ENCODE measurements around the gene TAF4.

GRCh38 chr20:62031462-62032092 lies 34.1 kb downstream of the TAF4 start:
- TF ChIP-seq EP300 (IDR thresholded peaks at IDR 0.05) (no peak), CTCF (IDR thresholded peaks at IDR 0.05) (no peak), POLR2A (IDR thresholded peaks at IDR 0.05; ENCODE audit: low read depth) (no peak), POLR2AphosphoS5 (IDR thresholded peaks at IDR 0.05) (no peak)
